Measurements from ENCODE around the gene ILF3. TPM values are rescaled to one million over a fixed set of nuclear protein-coding genes. Genes with fewer than 3 reads are reported as not detected.
"Not testable (repeated sequence)": the region's sequence is repeated elsewhere in the genome, so short reads cannot be mapped to it uniquely, and the experiment has no call there.

ILF3 gene
- total and polyA plus RNA-seq, 2 donors = 103 to 107 TPM

- not testable (repeated sequence) for DNase-seq (ENCODE audit: extremely low spot score); H3K4me1 ChIP-seq (ENCODE audit: insufficient read depth); H3K36me3 ChIP-seq (ENCODE audit: insufficient read depth); H3K4me3 ChIP-seq (ENCODE audit: low read depth, low read length); H3K27ac ChIP-seq (ENCODE audit: low read depth)
- WGBS = 87% methylated on average over 8 of the region's 8 CpGs
Measured at GRCh38 chr19:10675214-10675613, 21.1 kb downstream of the ILF3 start.

GRCh38 chr19:10677751-10678150, 23.6 kb downstream of the ILF3 start:
- peaks cover 12% of the 10 kb centered on the region for H3K36me3 ChIP-seq (ENCODE audit: insufficient read depth)
- no peak overlapping the region for H3K4me3 ChIP-seq (ENCODE audit: low read depth, low read length)
- DNase-seq (ENCODE audit: extremely low spot score) = no peak
- H3K27ac ChIP-seq (ENCODE audit: low read depth) = no peak overlapping the region
- WGBS = 87% methylated on average over 13 of the region's 13 CpGs
- no peaks in the 10 kb centered on the region for H3K4me1 ChIP-seq (ENCODE audit: insufficient read depth)

GRCh38 chr19:10678813-10679212, 24.7 kb downstream of the ILF3 start:
- Histone ChIP-seq H3K27ac (ENCODE audit: low read depth) (no peak overlapping the region), H3K36me3 (ENCODE audit: insufficient read depth) (peaks cover 11% of the 10 kb centered on the region), H3K4me1 (ENCODE audit: insufficient read depth) (no peaks in the 10 kb centered on the region), H3K4me3 (ENCODE audit: low read depth, low read length) (no peak overlapping the region)
- DNase-seq (ENCODE audit: extremely low spot score) = no peak
- 92% methylated on average over 12 of the region's 12 CpGs for WGBS

- Histone ChIP-seq H3K4me1 (ENCODE audit: insufficient read depth) (no peaks in the 10 kb centered on the region), H3K36me3 (ENCODE audit: insufficient read depth) (peaks cover 14% of the 10 kb centered on the region), H3K27ac (ENCODE audit: low read depth) (no peak overlapping the region), H3K4me3 (ENCODE audit: low read depth, low read length) (no peak overlapping the region)
- WGBS = 93% methylated on average over 18 of the region's 18 CpGs
- no peak for DNase-seq (ENCODE audit: extremely low spot score)
Measured at GRCh38 chr19:10679743-10680142, 25.6 kb downstream of the ILF3 start.

- no peak overlapping the region for H3K4me3 ChIP-seq (ENCODE audit: low read depth, low read length)
- H3K36me3 ChIP-seq (ENCODE audit: insufficient read depth) = peaks cover 14% of the 10 kb centered on the region
- no peak overlapping the region for H3K27ac ChIP-seq (ENCODE audit: low read depth)
- WGBS = 95% methylated on average over 15 of the region's 15 CpGs
- H3K4me1 ChIP-seq (ENCODE audit: insufficient read depth) = no peaks in the 10 kb centered on the region
- no peak for DNase-seq (ENCODE audit: extremely low spot score)
Measured at GRCh38 chr19:10680545-10681135, 26.5 kb downstream of the ILF3 start.

GRCh38 chr19:10681658-10682057, 27.5 kb downstream of the ILF3 start:
- DNase-seq (ENCODE audit: extremely low spot score) = no peak
- H3K27ac ChIP-seq (ENCODE audit: low read depth) = no peak overlapping the region
- H3K4me3 ChIP-seq (ENCODE audit: low read depth, low read length) = no peak overlapping the region
- no peaks in the 10 kb centered on the region for H3K4me1 ChIP-seq (ENCODE audit: insufficient read depth)
- peaks cover 14% of the 10 kb centered on the region for H3K36me3 ChIP-seq (ENCODE audit: insufficient read depth)
- WGBS = 87% methylated on average over 4 of the region's 4 CpGs

- peaks cover 11% of the 10 kb centered on the region for H3K36me3 ChIP-seq (ENCODE audit: insufficient read depth)
- H3K4me3 ChIP-seq (ENCODE audit: low read depth, low read length) = no peak overlapping the region
- DNase-seq (ENCODE audit: extremely low spot score) = no peak
- H3K4me1 ChIP-seq (ENCODE audit: insufficient read depth) = no peaks in the 10 kb centered on the region
- H3K27ac ChIP-seq (ENCODE audit: low read depth) = no peak overlapping the region
- WGBS = 87% methylated on average over 15 of the region's 15 CpGs
Measured at GRCh38 chr19:10682397-10683063, 28.4 kb downstream of the ILF3 start.

GRCh38 chr19:10683064-10683426, 28.9 kb downstream of the ILF3 start:
- WGBS = 87% methylated on average over 15 of the region's 15 CpGs
- peaks cover 11% of the 10 kb centered on the region for H3K36me3 ChIP-seq (ENCODE audit: insufficient read depth)
- no peak for DNase-seq (ENCODE audit: extremely low spot score)
- no peak overlapping the region for H3K27ac ChIP-seq (ENCODE audit: low read depth)
- no peaks in the 10 kb centered on the region for H3K4me1 ChIP-seq (ENCODE audit: insufficient read depth)
- H3K4me3 ChIP-seq (ENCODE audit: low read depth, low read length) = no peak overlapping the region

GRCh38 chr19:10683582-10683981, 29.4 kb downstream of the ILF3 start:
- 86% methylated on average over 21 of the region's 21 CpGs for WGBS
- H3K27ac ChIP-seq (ENCODE audit: low read depth) = no peak overlapping the region
- peaks cover 11% of the 10 kb centered on the region for H3K36me3 ChIP-seq (ENCODE audit: insufficient read depth)
- no peak for DNase-seq (ENCODE audit: extremely low spot score)
- H3K4me3 ChIP-seq (ENCODE audit: low read depth, low read length) = no peak overlapping the region
- no peaks in the 10 kb centered on the region for H3K4me1 ChIP-seq (ENCODE audit: insufficient read depth)

GRCh38 chr19:10685210-10685609, 31.1 kb downstream of the ILF3 start:
- DNase-seq (ENCODE audit: extremely low spot score) = no peak
- Histone ChIP-seq H3K4me1 (ENCODE audit: insufficient read depth) (no peaks in the 10 kb centered on the region), H3K4me3 (ENCODE audit: low read depth, low read length) (no peak overlapping the region), H3K36me3 (ENCODE audit: insufficient read depth) (peaks cover 11% of the 10 kb centered on the region), H3K27ac (ENCODE audit: low read depth) (no peak overlapping the region)
- 72% methylated on average over 5 of the region's 5 CpGs for WGBS

GRCh38 chr19:10686193-10686592, 32.0 kb downstream of the ILF3 start:
- no peaks in the 10 kb centered on the region for H3K4me1 ChIP-seq (ENCODE audit: insufficient read depth)
- H3K4me3 ChIP-seq (ENCODE audit: low read depth, low read length) = no peak overlapping the region
- H3K36me3 ChIP-seq (ENCODE audit: insufficient read depth) = peaks cover 5% of the 10 kb centered on the region
- WGBS = 83% methylated on average over 10 of the region's 10 CpGs
- DNase-seq (ENCODE audit: extremely low spot score) = no peak
- H3K27ac ChIP-seq (ENCODE audit: low read depth) = no peak overlapping the region

- Histone ChIP-seq H3K36me3 (ENCODE audit: insufficient read depth) (peaks cover 5% of the 10 kb centered on the region), H3K4me1 (ENCODE audit: insufficient read depth) (no peaks in the 10 kb centered on the region), H3K4me3 (ENCODE audit: low read depth, low read length) (no peak overlapping the region), H3K27ac (ENCODE audit: low read depth) (no peak overlapping the region)
- no peak for DNase-seq (ENCODE audit: extremely low spot score)
- 79% methylated on average over 31 of the region's 31 CpGs for WGBS
Measured at GRCh38 chr19:10686661-10687517, 32.7 kb downstream of the ILF3 start.

GRCh38 chr19:10687518-10688288, 33.6 kb downstream of the ILF3 start:
- H3K4me3 ChIP-seq (ENCODE audit: low read depth, low read length) = no peak overlapping the region
- DNase-seq (ENCODE audit: extremely low spot score) = no peak
- no peak overlapping the region for H3K27ac ChIP-seq (ENCODE audit: low read depth)
- WGBS = 88% methylated on average over 25 of the region's 25 CpGs
- peaks cover 5% of the 10 kb centered on the region for H3K36me3 ChIP-seq (ENCODE audit: insufficient read depth)
- no peaks in the 10 kb centered on the region for H3K4me1 ChIP-seq (ENCODE audit: insufficient read depth)

Measured in urinary bladder (tissue), 4 donors.